Esophagus muscularis mucosa (tissue), 4 donors: ENCODE measurements around the gene PELO. TPM values are rescaled to one million over a fixed set of nuclear protein-coding genes. Genes with fewer than 3 reads are reported as not detected.

Source experiments
- DNase-seq: peaks from one replicate; pipeline ENCODE4 v3.0.0-alpha.2; 2017; ENCODE audit errors: extremely low spot score
- H3K27ac ChIP-seq, 4 donors: fragments of 200-600 bp; sonication (generic); replicated peaks in 1 of 4; 1 replicate in 3 of 4; 2 replicates in 1 of 4; pipeline ENCODE4 v1.5.1; 2016 to 2019; ENCODE audit warnings: mild to moderate bottlenecking in 1 of 4
- H3K27me3 ChIP-seq, 4 donors: fragments of 200-600 bp; sonication (generic); one replicate each; pipeline versions ENCODE4 v1.5.1 to v1.6.0; 2016 to 2019
- H3K36me3 ChIP-seq, 4 donors: fragments of 200-600 bp; sonication (generic); one replicate each; pipeline ENCODE4 v1.5.1; 2016 to 2019
- H3K4me1 ChIP-seq, 4 donors: fragments of 200-600 bp; sonication (generic); one replicate each; pipeline ENCODE4 v1.5.1; 2016 to 2019
- H3K4me3 ChIP-seq, 4 donors: fragments of 200-600 bp; sonication (generic); 1 replicate in 2 of 4; 2 replicates in 2 of 4; pipeline ENCODE4 v1.5.1; 2016 to 2019; ENCODE audit warnings: mild to moderate bottlenecking in 4 of 4, moderate library complexity in 1 of 4
- H3K9me3 ChIP-seq, 4 donors: fragments of 200-600 bp; sonication (generic); 1 replicate in 3 of 4; 2 replicates in 1 of 4; pipeline ENCODE4 v1.5.1; 2016 to 2019
- CTCF ChIP-seq, 3 experiments: fragments of 200-600 bp in 2 of 3; fragments of 450-650 bp in 1 of 3; sonication (generic) in 2 of 3; IDR thresholded peaks; one replicate each; pipeline ENCODE4 v1.5.1; 2017 to 2019; ENCODE audit warnings: antibody characterized with exemption in 3 of 3, mild to moderate bottlenecking in 2 of 3, moderate library complexity in 1 of 3
- EP300 ChIP-seq: sonication (generic); formaldehyde crosslinking; IDR thresholded peaks from one replicate; pipeline ENCODE4 v1.6.1; 2017; ENCODE audit warnings: antibody characterized with exemption
- POLR2A ChIP-seq: fragments of 450-650 bp; IDR thresholded peaks from one replicate; pipeline ENCODE4 v1.6.1; 2017; ENCODE audit warnings: antibody characterized with exemption, moderate library complexity, mild to moderate bottlenecking, low read depth
- POLR2AphosphoS5 ChIP-seq, 2 donors: sonication (generic); formaldehyde crosslinking; IDR thresholded peaks; one replicate each; pipeline ENCODE4 v1.6.1; 2017; ENCODE audit warnings: antibody characterized with exemption in 2 of 2
- WGBS: methylation state at CpG from one replicate; pipeline ENCODE4 v1.1.5; 2018; 5-methylcytosine and 5-hydroxymethylcytosine counted together
- intact Hi-C: fragments of 100-400 bp; cut with DNase I; formaldehyde crosslinking; loops from one replicate; pipeline ENCODE4 v1.15.1; 2023
- total RNA-seq, 4 donors: library from RNA; depleted of rRNA; stranded (reverse); fragments of >200 nt; gene quantifications; one replicate each; pipeline versions ENCODE4 v1.1.0 to v1.2.1, GENCODE V29; 2016

PELO gene
- total RNA-seq, 4 donors from 2014 or later, result 43.1 to 77.7 (median 69.7) TPM

DNA sequence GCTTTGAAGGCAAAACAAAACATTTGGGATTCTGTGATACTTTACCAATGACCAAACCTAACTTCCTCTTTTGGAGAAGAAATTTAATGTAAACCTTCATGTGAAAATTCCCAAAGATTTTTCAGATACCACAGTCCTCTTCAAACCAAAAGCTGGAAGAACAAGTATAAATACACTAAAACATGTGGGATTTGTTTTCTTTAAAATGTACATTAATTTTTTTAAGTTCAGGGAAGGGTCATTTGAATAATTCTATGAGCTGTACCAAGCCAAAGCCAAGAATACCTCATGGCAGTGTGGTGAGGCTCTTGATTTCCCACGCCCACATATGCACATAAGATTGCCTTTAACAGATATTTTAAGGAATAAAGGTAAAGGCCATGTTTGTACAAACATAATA, 28.4 kb upstream of the PELO start:
- no peaks in the 10 kb centered on the region for H3K36me3 ChIP-seq
- intact Hi-C loops, result no loop called here
- no peak overlapping the region for H3K4me3 ChIP-seq
- no peaks in the 10 kb centered on the region for H3K9me3 ChIP-seq
- peaks cover 4 to 22% (median 16%) of the 10 kb centered on the region in 4 donors for H3K4me1 ChIP-seq
- 87% methylated on average over 1 of the region's 1 CpG for WGBS
- DNase-seq, result no peak
- no peaks in the 10 kb centered on the region for H3K27me3 ChIP-seq
- TF ChIP-seq EP300, result no peak
- no peak for TF ChIP-seq POLR2AphosphoS5 (IDR thresholded peaks at IDR 0.05)
- TF ChIP-seq CTCF (IDR thresholded peaks at IDR 0.05), result no peak
- no peak for TF ChIP-seq POLR2A
- no peak overlapping the region for H3K27ac ChIP-seq

DNA sequence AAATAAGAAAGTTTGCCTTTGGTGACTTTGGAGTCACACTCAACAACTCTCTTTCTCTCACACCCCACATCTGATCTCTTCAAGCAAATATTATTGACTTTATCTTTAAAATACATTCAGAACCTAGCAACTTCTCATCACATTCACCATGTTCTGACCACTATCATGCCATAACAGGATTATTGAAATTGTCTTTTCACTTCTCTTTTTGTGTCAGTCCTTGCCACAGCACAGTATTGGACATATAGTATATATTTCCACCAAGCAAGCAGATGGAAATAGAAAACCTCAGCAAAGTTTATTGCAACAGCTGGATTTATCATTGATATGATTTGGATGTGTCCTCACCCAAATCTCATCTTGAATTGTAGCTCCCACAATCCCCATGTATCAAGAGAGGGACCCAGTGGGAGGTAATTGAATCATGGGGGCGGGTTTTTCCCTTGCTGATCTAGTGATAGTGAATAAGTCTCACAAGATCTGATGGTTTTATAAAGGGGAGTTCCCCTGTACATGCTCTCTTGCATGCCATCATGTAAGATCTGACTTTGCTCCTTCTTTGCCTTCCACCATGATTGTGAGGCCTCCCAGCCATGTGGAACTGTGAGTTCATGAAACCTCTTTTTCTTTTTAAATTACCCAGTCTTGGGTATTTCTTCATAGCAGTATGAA, 26.9 kb upstream of the PELO start:
- no peak overlapping the region for H3K4me3 ChIP-seq
- H3K27ac ChIP-seq, result no peak overlapping the region
- H3K36me3 ChIP-seq, result no peaks in the 10 kb centered on the region
- 100% methylated on average over 1 of the region's 1 CpG for WGBS
- TF ChIP-seq POLR2A, result no peak
- no peak for TF ChIP-seq EP300
- TF ChIP-seq CTCF (IDR thresholded peaks at IDR 0.05), result no peak
- no peaks in the 10 kb centered on the region for H3K27me3 ChIP-seq
- intact Hi-C loops, result no loop called here
- no peak for DNase-seq
- H3K9me3 ChIP-seq, result no peaks in the 10 kb centered on the region
- H3K4me1 ChIP-seq, result peaks cover 4 to 22% (median 16%) of the 10 kb centered on the region in 4 donors

DNA sequence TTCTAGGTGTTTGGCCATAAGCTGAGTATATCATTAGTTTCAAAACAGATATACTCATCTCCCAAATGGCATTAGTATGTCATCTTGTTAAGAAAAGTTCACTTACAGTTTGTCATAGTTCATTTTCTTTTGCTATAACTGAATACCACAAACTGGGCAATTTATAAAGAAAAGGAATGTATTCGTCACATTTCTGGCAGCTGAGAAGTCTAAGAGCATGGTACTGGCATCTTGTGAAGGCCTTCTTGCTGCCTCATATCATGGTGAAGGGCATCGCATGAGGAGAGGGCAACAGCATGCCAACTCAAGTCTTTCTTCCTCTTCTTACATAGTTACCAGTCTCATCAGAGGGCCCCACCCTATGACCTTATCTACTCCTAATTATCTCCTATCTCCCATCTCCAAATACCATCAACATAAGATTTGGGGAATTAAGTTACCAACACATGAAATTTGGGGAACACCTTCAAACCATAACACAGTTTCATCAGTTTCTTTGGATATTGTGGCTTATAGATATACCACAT, 20.4 kb upstream of the PELO start:
- intact Hi-C loops, result no loop called here
- WGBS, result 93% methylated on average over 2 of the region's 2 CpGs

GRCh38 chr5:52767766-52768480, 19.8 kb upstream of the PELO start:
- WGBS, result 80% methylated on average over 1 of the region's 1 CpG
- no peak overlapping the region for H3K27ac ChIP-seq
- H3K27me3 ChIP-seq, result no peaks in the 10 kb centered on the region
- H3K4me1 ChIP-seq, result peaks cover 0 to 10% (median 3%) of the 10 kb centered on the region in 4 donors
- TF ChIP-seq CTCF (IDR thresholded peaks at IDR 0.05), result no peak
- TF ChIP-seq POLR2A, result no peak
- no peak for TF ChIP-seq POLR2AphosphoS5 (IDR thresholded peaks at IDR 0.05)
- TF ChIP-seq EP300, result no peak
- intact Hi-C loops, result no loop called here
- H3K4me3 ChIP-seq, result no peak overlapping the region
- H3K9me3 ChIP-seq, result no peaks in the 10 kb centered on the region
- no peak for DNase-seq
- H3K36me3 ChIP-seq, result no peaks in the 10 kb centered on the region

More for the DNA sequence above, 20.4 kb upstream of the PELO start:
- Histone ChIP-seq H3K4me3 (no peak overlapping the region), H3K4me1 (peaks cover 0 to 10% (median 3%) of the 10 kb centered on the region in 4 donors), H3K27ac (no peak overlapping the region), H3K27me3 (no peaks in the 10 kb centered on the region), H3K9me3 (no peaks in the 10 kb centered on the region), H3K36me3 (no peaks in the 10 kb centered on the region)
- DNase-seq, result no peak
- no peak for TF ChIP-seq EP300
- no peak for TF ChIP-seq POLR2AphosphoS5 (IDR thresholded peaks at IDR 0.05)
- TF ChIP-seq POLR2A, result no peak
- no peak for TF ChIP-seq CTCF (IDR thresholded peaks at IDR 0.05)
